WTC11 (cell line): ENCODE data around the gene MTTP. TPM values are rescaled to one million over a fixed set of nuclear protein-coding genes. Genes with fewer than 3 reads are reported as not detected.

Experiments
- ATAC-seq: fragments of 200-7000 bp; cut with Tn5 transposase; 2 replicates; pipeline ENCODE4 v1.10.0; 2021; ENCODE audit warnings: mild to moderate bottlenecking, moderate library complexity
- CTCF ChIA-PET: fragments of 300-600 bp; sonication (Branson Sonifier 250); formaldehyde crosslinking; loops from one replicate; lab custom pipeline; 2021; ENCODE audit warnings: antibody characterized with exemption; lab: Charles Lee
- POLR2A ChIA-PET: fragments of 350-600 bp; sonication (Branson Sonifier 250); formaldehyde crosslinking; loops from one replicate; lab custom pipeline; 2021; ENCODE audit warnings: antibody characterized with exemption; lab: Charles Lee
- DNase-seq: peaks from one replicate; pipeline ENCODE4 v3.0.0; 2021; ENCODE audit warnings: low spot score
- H3K27ac Mint-ChIP-seq: 2 replicates; pipeline ENCODE4 v1.8.0; 2021; ENCODE audit warnings: mixed read lengths
- H3K27me3 Mint-ChIP-seq: 2 replicates; pipeline ENCODE4 v1.8.0; 2021; ENCODE audit warnings: low read depth, mild to moderate bottlenecking, moderate library complexity, mixed read lengths
- H3K36me3 Mint-ChIP-seq: 2 replicates; pipeline ENCODE4 v1.8.0; 2021; ENCODE audit warnings: mixed read lengths
- H3K4me1 Mint-ChIP-seq: 2 replicates; pipeline ENCODE4 v1.8.0; 2022; ENCODE audit warnings: mixed read lengths
- H3K4me3 Mint-ChIP-seq: 2 replicates; pipeline ENCODE4 v1.8.0; 2021; ENCODE audit warnings: mild to moderate bottlenecking, moderate library complexity, mixed read lengths
- H3K9me3 Mint-ChIP-seq: 2 replicates; pipeline ENCODE4 v1.8.0; 2021; ENCODE audit warnings: mixed read lengths
- FOXJ3 ChIP-seq: sonication (generic); formaldehyde crosslinking; IDR thresholded peaks from 2 replicates; pipeline ENCODE4 v1.9.0; 2021; ENCODE audit warnings: missing genetic modification reagents, mild to moderate bottlenecking, borderline replicate concordance
- JUN ChIP-seq: sonication (generic); formaldehyde crosslinking; IDR thresholded peaks from 2 replicates; pipeline ENCODE4 v1.8.0; 2023; ENCODE audit warnings: mild to moderate bottlenecking, missing genetic modification reagents
- KAT7 ChIP-seq: sonication (generic); formaldehyde crosslinking; IDR thresholded peaks from 2 replicates; pipeline ENCODE4 v1.8.1; 2023; ENCODE audit warnings: missing genetic modification reagents, mild to moderate bottlenecking, borderline replicate concordance
- NFATC4 ChIP-seq: fragments of 250-450 bp; sonication (Bioruptor Pico); IDR thresholded peaks from 2 replicates; pipeline ENCODE4 v1.9.0; 2021; ENCODE audit warnings: mild to moderate bottlenecking
- NR2C2 ChIP-seq: sonication (generic); formaldehyde crosslinking; IDR thresholded peaks from 2 replicates; pipeline ENCODE4 v1.8.0; 2022; ENCODE audit warnings: mild to moderate bottlenecking, missing genetic modification reagents
- RORB ChIP-seq: fragments of 250-450 bp; sonication (Bioruptor Pico); IDR thresholded peaks from 2 replicates; pipeline ENCODE4 v1.9.0; 2021; ENCODE audit warnings: mild to moderate bottlenecking
- SMAD3 ChIP-seq: sonication (generic); formaldehyde crosslinking; IDR thresholded peaks from 2 replicates; pipeline ENCODE4 v1.8.0; 2022; ENCODE audit warnings: missing genetic modification reagents, mild to moderate bottlenecking, borderline replicate concordance
- SMAD4 ChIP-seq: sonication (generic); formaldehyde crosslinking; IDR thresholded peaks from 2 replicates; pipeline ENCODE4 v1.8.0; 2022; ENCODE audit warnings: mild to moderate bottlenecking, missing genetic modification reagents
- TCF7 ChIP-seq: sonication (generic); formaldehyde crosslinking; IDR thresholded peaks from 2 replicates; pipeline ENCODE4 v1.8.0; 2022; ENCODE audit warnings: mild to moderate bottlenecking, low read depth, missing genetic modification reagents, moderate library complexity
- TP53 ChIP-seq: sonication (generic); formaldehyde crosslinking; IDR thresholded peaks from 2 replicates; pipeline ENCODE4 v1.8.1; 2023; ENCODE audit warnings: mild to moderate bottlenecking, missing genetic modification reagents
- ZNF138 ChIP-seq: sonication (generic); formaldehyde crosslinking; conservative IDR thresholded peaks from 2 replicates; pipeline ENCODE4 v1.8.1; 2022; ENCODE audit warnings: mild to moderate bottlenecking, moderate library complexity, missing genetic modification reagents
- ZNF396 ChIP-seq: fragments of 250-450 bp; sonication (Bioruptor Pico); IDR thresholded peaks from 2 replicates; pipeline ENCODE4 v1.8.0; 2021; ENCODE audit warnings: mild to moderate bottlenecking, moderate library complexity, borderline replicate concordance
- total RNA-seq: library from RNA; stranded (reverse); gene quantifications from 3 replicates; pipeline ENCODE4 v1.2.3, GENCODE V29; 2021
- TF ChIP-seq, protein P1 (sequence below): sonication (generic); formaldehyde crosslinking; IDR thresholded peaks from 2 replicates; pipeline ENCODE4 v1.8.1; 2023; ENCODE audit warnings: mild to moderate bottlenecking, missing genetic modification reagents, borderline replicate concordance
- TF ChIP-seq, protein P2 (sequence below): sonication (generic); formaldehyde crosslinking; IDR thresholded peaks from 2 replicates; pipeline ENCODE4 v1.8.1; 2023; ENCODE audit warnings: mild to moderate bottlenecking, moderate library complexity, missing genetic modification reagents
- TF ChIP-seq, protein P3 (sequence below): fragments of 250-450 bp; sonication (Bioruptor Pico); IDR thresholded peaks from 2 replicates; pipeline ENCODE4 v1.9.0; 2021; ENCODE audit warnings: mild to moderate bottlenecking
- TF ChIP-seq, protein P4 (sequence below): sonication (generic); formaldehyde crosslinking; IDR thresholded peaks from 2 replicates; pipeline ENCODE4 v1.8.0; 2023; ENCODE audit warnings: missing genetic modification reagents
- TF ChIP-seq, protein P5 (sequence below): sonication (generic); formaldehyde crosslinking; IDR thresholded peaks from 2 replicates; pipeline ENCODE4 v1.8.1; 2023; ENCODE audit warnings: mild to moderate bottlenecking, missing genetic modification reagents, moderate library complexity
- TF ChIP-seq, protein P6 (sequence below): fragments of 250-450 bp; sonication (Bioruptor Pico); IDR thresholded peaks from 2 replicates; pipeline ENCODE4 v2.1.2; 2022; ENCODE audit warnings: mild to moderate bottlenecking, moderate library complexity
- TF ChIP-seq, protein P7 (sequence below): sonication (generic); formaldehyde crosslinking; IDR thresholded peaks from 2 replicates; pipeline ENCODE4 v1.8.0; 2022; ENCODE audit warnings: mild to moderate bottlenecking, missing genetic modification reagents
- TF ChIP-seq, protein P8 (sequence below): sonication (generic); formaldehyde crosslinking; IDR thresholded peaks from 2 replicates; pipeline ENCODE4 v1.8.0; 2022; ENCODE audit warnings: mild to moderate bottlenecking, missing genetic modification reagents

Gene MTTP
- total RNA-seq, 1 experiment from 2014 or later: 0.26 TPM

DNA sequence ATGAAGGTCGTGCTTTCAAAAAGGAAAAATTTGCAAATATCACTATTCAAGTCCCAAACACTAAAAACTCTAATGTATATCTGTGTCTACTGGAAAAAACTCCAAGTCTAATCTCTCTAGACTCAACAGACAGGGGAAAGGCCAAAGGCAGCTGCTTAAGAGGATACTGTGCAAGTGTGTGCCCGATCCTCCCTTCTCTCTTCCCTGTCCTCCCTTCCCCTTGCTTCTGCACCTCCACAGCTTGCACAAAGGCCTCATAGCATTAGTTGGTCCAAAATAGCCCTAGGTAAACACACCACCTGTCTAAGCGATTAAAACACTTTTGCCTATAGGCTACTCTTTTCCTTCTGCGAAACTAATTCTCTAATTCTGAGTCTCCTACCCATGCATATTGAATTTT lies 72.4 kb downstream of the MTTP start (continued):
- TF ChIP-seq, protein P1, sequence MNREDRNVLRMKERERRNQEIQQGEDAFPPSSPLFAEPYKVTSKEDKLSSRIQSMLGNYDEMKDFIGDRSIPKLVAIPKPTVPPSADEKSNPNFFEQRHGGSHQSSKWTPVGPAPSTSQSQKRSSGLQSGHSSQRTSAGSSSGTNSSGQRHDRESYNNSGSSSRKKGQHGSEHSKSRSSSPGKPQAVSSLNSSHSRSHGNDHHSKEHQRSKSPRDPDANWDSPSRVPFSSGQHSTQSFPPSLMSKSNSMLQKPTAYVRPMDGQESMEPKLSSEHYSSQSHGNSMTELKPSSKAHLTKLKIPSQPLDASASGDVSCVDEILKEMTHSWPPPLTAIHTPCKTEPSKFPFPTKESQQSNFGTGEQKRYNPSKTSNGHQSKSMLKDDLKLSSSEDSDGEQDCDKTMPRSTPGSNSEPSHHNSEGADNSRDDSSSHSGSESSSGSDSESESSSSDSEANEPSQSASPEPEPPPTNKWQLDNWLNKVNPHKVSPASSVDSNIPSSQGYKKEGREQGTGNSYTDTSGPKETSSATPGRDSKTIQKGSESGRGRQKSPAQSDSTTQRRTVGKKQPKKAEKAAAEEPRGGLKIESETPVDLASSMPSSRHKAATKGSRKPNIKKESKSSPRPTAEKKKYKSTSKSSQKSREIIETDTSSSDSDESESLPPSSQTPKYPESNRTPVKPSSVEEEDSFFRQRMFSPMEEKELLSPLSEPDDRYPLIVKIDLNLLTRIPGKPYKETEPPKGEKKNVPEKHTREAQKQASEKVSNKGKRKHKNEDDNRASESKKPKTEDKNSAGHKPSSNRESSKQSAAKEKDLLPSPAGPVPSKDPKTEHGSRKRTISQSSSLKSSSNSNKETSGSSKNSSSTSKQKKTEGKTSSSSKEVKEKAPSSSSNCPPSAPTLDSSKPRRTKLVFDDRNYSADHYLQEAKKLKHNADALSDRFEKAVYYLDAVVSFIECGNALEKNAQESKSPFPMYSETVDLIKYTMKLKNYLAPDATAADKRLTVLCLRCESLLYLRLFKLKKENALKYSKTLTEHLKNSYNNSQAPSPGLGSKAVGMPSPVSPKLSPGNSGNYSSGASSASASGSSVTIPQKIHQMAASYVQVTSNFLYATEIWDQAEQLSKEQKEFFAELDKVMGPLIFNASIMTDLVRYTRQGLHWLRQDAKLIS (CRISPR knock-in tag): no peak
- TF ChIP-seq, protein P2, sequence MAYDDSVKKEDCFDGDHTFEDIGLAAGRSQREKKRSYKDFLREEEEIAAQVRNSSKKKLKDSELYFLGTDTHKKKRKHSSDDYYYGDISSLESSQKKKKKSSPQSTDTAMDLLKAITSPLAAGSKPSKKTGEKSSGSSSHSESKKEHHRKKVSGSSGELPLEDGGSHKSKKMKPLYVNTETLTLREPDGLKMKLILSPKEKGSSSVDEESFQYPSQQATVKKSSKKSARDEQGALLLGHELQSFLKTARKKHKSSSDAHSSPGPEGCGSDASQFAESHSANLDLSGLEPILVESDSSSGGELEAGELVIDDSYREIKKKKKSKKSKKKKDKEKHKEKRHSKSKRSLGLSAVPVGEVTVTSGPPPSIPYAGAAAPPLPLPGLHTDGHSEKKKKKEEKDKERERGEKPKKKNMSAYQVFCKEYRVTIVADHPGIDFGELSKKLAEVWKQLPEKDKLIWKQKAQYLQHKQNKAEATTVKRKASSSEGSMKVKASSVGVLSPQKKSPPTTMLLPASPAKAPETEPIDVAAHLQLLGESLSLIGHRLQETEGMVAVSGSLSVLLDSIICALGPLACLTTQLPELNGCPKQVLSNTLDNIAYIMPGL (CRISPR knock-in tag): no peak
- TF ChIP-seq, protein P3, sequence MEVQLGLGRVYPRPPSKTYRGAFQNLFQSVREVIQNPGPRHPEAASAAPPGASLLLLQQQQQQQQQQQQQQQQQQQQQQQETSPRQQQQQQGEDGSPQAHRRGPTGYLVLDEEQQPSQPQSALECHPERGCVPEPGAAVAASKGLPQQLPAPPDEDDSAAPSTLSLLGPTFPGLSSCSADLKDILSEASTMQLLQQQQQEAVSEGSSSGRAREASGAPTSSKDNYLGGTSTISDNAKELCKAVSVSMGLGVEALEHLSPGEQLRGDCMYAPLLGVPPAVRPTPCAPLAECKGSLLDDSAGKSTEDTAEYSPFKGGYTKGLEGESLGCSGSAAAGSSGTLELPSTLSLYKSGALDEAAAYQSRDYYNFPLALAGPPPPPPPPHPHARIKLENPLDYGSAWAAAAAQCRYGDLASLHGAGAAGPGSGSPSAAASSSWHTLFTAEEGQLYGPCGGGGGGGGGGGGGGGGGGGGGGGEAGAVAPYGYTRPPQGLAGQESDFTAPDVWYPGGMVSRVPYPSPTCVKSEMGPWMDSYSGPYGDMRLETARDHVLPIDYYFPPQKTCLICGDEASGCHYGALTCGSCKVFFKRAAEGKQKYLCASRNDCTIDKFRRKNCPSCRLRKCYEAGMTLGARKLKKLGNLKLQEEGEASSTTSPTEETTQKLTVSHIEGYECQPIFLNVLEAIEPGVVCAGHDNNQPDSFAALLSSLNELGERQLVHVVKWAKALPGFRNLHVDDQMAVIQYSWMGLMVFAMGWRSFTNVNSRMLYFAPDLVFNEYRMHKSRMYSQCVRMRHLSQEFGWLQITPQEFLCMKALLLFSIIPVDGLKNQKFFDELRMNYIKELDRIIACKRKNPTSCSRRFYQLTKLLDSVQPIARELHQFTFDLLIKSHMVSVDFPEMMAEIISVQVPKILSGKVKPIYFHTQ (CRISPR knock-in tag): no peak
- TF ChIP-seq TP53 (CRISPR knock-in tag) (no peak), RORB (CRISPR knock-in tag) (no peak), JUN (CRISPR knock-in tag) (no peak), ZNF138 (CRISPR knock-in tag) (no peak), NFATC4 (CRISPR knock-in tag) (no peak), KAT7 (CRISPR knock-in tag) (no peak), SMAD3 (CRISPR knock-in tag) (no peak), ZNF396 (CRISPR knock-in tag) (no peak), TCF7 (CRISPR knock-in tag) (no peak)
- TF ChIP-seq, protein P4, sequence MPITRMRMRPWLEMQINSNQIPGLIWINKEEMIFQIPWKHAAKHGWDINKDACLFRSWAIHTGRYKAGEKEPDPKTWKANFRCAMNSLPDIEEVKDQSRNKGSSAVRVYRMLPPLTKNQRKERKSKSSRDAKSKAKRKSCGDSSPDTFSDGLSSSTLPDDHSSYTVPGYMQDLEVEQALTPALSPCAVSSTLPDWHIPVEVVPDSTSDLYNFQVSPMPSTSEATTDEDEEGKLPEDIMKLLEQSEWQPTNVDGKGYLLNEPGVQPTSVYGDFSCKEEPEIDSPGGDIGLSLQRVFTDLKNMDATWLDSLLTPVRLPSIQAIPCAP (CRISPR knock-in tag): no peak
- TF ChIP-seq, protein P5, sequence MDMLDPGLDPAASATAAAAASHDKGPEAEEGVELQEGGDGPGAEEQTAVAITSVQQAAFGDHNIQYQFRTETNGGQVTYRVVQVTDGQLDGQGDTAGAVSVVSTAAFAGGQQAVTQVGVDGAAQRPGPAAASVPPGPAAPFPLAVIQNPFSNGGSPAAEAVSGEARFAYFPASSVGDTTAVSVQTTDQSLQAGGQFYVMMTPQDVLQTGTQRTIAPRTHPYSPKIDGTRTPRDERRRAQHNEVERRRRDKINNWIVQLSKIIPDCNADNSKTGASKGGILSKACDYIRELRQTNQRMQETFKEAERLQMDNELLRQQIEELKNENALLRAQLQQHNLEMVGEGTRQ: no peak
- TF ChIP-seq, protein P6, sequence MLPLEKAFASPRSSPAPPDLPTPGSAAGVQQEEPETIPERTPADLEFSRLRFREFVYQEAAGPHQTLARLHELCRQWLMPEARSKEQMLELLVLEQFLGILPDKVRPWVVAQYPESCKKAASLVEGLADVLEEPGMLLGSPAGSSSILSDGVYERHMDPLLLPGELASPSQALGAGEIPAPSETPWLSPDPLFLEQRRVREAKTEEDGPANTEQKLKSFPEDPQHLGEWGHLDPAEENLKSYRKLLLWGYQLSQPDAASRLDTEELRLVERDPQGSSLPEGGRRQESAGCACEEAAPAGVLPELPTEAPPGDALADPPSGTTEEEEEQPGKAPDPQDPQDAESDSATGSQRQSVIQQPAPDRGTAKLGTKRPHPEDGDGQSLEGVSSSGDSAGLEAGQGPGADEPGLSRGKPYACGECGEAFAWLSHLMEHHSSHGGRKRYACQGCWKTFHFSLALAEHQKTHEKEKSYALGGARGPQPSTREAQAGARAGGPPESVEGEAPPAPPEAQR (CRISPR knock-in tag): no peak

DNA sequence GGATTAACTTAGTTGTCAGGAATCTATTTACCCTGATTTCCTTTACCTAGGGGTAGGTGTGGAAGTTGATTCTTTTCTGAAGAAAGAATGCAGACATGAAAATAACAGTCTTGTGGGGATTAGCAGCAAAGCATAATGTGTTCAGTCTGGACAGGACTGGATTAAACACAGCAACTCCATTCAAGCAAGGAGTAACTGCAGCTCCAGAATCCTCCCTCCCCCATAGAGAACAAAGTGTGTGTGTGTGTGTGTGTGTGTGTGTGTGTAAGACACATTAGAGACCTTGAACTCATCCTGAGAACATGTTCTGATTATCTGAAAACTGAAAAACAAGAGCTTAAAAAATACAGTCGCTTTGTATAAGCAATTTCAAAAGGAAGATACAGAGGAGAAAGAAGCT lies 73.7 kb downstream of the MTTP start:
- no peak for DNase-seq
- ATAC-seq: no peak
- no peaks in the 10 kb centered on the region for H3K9me3 Mint-ChIP-seq
- CTCF ChIA-PET: no interaction called here
- POLR2A ChIA-PET: no interaction called here
- peaks cover 38% of the 10 kb centered on the region for H3K4me1 Mint-ChIP-seq
- no peaks in the 10 kb centered on the region for H3K36me3 Mint-ChIP-seq
- H3K27me3 Mint-ChIP-seq: peaks cover 67% of the 10 kb centered on the region
- no peak overlapping the region for H3K4me3 Mint-ChIP-seq
- no peak overlapping the region for H3K27ac Mint-ChIP-seq
- TF ChIP-seq, protein P2 (CRISPR knock-in tag): no peak
- TF ChIP-seq RORB (CRISPR knock-in tag) (no peak), SMAD4 (CRISPR knock-in tag) (no peak), NR2C2 (CRISPR knock-in tag) (no peak), FOXJ3 (CRISPR knock-in tag) (no peak), SMAD3 (CRISPR knock-in tag) (no peak)
- TF ChIP-seq, protein P7, sequence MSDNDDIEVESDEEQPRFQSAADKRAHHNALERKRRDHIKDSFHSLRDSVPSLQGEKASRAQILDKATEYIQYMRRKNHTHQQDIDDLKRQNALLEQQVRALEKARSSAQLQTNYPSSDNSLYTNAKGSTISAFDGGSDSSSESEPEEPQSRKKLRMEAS (CRISPR knock-in tag): no peak
- TF ChIP-seq, protein P8, sequence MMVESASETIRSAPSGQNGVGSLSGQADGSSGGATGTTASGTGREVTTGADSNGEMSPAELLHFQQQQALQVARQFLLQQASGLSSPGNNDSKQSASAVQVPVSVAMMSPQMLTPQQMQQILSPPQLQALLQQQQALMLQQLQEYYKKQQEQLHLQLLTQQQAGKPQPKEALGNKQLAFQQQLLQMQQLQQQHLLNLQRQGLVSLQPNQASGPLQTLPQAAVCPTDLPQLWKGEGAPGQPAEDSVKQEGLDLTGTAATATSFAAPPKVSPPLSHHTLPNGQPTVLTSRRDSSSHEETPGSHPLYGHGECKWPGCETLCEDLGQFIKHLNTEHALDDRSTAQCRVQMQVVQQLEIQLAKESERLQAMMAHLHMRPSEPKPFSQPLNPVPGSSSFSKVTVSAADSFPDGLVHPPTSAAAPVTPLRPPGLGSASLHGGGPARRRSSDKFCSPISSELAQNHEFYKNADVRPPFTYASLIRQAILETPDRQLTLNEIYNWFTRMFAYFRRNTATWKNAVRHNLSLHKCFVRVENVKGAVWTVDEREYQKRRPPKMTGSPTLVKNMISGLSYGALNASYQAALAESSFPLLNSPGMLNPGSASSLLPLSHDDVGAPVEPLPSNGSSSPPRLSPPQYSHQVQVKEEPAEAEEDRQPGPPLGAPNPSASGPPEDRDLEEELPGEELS (CRISPR knock-in tag): no peak
